Stimulated activated CD4-positive, alpha-beta T cell treated with anti-CD3 and anti-CD28 coated beads, Interleukin-1b, Interleukin-23, amount 100 ng/mL, for 48 hours (primary cell): ENCODE data around the gene KLF4.
"Not testable (repeated sequence)": the region's sequence is repeated elsewhere in the genome, so short reads cannot be mapped to it uniquely, and the experiment has no call there.

Experiments
- DNase-seq: peaks from one replicate; pipeline ENCODE4 v3.0.0-alpha.2; 2020

Gene KLF4

DNA sequence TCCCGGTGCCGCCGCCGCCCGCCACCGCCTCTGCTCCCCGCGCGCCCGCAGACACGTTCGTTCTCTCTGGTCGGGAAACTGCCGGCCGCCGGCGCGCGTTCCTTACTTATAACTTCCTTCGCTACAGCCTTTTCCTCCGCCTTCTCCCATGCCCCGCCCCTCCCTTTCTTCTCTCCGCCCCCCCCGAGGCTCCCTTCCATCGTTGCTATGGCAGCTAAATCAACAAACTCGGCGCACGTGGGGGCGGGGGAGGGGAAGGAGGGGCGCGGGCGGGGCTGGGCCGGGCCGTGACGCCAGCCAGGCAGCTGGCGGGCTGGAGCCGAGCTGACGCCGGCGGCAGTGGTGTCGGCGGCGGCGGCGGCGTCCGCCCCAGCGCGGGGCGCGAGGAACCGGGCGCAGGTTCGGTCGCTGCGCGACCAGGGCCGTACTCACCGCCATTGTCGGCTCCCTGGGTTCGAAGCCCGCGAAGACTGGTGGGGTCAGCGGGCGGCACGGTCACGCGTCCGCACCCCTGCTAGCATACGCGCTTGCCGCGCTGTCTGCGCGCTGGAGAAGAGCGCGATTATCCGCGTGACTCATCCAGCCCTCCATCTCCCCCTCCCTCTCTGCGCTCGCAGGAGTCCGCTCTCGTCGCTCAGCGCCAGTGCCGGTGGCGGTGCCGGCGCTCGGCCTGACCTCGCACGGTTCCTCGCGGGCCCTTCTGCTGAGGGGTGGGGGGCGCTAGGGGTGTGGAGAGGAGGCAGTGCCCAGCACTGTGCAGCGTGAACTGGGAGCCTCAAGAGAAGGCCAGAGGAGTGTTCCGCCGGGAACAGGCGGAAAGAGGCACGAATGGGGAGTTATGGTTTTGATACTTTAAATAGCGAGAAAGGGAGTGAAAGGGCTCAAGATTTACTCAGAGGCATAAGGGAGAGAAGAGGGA lies at the start of gene KLF4:
TSS of gene KLF4 (minus strand) at position 83 of the 919 bp plus-strand sequence. CDS start 597 bp downstream, outside the sequence.
- DNase-seq, result peak; percentile 77

DNA sequence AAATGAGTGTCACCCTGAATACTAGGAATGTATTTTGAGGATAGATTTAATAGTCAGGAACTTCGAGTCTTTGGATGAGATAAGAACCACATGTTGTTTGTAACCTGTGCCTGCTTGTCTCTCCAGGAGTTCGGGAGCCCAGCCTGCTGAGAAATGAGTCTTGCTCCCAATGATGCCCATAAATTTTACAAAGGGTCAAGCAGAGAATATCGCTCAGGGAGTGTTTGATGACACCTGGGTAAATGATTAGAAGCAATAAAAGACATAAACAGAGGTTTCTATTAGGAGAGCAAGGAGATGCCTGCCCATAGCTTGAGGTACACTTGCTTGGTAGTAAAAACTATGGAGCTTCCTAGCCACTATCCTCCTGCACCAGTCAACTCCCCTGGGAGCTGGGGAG lies 46.9 kb upstream of the KLF4 start:
- no peak for DNase-seq

DNA sequence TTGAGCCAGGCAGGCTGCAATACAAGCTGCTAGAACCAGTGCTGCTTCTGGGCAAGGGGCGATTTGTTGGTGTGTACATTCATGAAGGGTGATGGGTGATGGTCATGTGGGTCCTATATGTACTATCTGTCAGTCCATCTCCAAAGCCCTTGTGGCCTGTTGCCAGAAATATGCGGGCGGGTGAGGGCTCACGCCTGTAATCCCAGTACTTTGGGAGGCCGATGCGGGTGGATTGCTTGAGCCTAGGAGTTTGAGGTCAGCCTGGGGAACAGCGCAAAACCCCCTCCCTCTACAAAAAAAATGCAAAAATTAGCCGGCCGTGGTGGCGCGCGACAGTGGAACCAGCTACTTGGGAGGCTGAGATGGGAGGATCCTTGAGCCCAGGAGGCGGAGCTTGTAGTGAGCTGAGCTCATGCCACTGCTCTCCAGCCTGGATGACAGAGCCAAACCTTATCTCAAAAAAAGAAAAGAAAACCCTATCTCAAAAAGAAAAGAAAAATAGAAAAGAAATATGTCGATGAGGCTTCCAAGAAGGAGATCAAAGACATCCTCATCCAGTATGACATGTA lies 45.0 kb upstream of the KLF4 start:
- DNase-seq, result no peak

DNA sequence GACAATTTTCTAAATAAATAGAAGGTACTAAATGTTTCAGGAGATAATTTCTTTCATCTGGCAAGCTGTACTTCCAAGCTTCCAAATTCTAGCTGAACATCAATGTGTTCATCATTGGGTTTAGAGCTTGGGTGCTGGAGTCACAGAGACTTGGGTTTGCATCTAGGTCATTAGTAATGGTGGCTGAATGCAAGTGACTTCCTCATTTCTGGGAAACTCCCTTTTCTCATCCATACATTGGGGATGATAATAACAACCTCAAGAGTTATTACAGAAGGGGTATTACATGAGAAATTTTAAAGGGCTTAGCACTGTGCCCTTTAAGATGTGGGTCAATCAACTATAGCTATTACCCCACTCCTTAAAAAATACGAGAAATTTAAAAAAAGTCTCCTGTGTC lies 41.1 kb upstream of the KLF4 start:
- no peak for DNase-seq

DNA sequence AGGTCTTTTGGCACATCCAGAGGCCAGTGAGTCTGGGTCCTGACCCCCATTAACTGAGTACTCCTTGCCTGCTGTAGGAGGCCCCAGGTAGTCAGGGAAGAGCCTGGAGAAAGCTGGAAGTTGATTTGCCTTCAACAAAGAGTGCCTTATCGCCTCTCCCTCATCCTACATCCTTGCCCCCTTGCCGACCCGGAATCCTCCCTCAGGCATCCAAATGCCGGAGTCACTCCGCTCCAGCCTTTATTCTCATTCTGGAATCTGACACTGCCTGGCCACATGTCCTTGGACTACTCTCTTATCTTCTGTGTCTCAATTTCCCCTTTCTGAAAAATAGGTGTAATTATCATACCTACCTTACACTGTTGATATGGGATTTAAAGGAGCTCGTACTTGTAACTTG lies 39.1 kb upstream of the KLF4 start:
- DNase-seq, result no peak

DNA sequence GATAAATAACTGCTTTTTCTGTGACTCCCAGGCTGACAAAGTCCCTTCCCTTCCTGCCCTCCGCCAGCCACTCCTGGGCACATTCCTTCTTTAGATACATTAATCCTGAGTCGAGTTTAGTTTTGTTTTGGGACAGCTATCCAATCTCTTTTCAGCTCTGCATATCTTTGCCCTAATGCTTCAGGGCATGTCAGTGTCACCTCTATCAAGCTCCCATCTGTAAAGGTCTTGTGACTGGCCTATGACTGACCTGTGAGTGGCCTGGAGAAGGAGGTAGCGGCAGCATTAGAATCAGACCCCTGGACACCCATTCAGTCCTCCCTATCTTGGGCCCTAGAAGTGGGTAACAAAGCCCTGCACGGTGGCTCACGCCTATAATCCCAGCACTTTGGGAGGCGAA lies 34.0 kb upstream of the KLF4 start:
- DNase-seq, result no peak

DNA sequence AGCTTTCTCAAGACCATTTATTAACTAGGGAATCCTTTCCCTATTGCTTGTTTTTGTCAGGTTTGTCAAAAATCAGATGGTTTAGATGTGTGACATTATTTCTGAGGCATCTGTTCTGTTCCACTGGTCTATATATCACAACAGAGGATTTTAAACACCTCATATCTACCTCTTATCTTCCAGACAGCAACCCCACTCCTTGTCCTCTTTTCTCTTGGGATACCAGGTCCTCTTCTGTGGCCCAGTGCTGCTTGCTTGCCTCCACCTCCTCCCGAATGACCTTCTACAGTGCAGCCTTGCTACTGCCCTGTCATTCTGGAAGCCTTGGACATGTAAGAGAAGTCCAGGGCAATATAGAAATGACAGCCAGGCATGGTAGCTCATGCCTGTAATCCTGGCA lies 30.6 kb upstream of the KLF4 start:
- no peak for DNase-seq

DNA sequence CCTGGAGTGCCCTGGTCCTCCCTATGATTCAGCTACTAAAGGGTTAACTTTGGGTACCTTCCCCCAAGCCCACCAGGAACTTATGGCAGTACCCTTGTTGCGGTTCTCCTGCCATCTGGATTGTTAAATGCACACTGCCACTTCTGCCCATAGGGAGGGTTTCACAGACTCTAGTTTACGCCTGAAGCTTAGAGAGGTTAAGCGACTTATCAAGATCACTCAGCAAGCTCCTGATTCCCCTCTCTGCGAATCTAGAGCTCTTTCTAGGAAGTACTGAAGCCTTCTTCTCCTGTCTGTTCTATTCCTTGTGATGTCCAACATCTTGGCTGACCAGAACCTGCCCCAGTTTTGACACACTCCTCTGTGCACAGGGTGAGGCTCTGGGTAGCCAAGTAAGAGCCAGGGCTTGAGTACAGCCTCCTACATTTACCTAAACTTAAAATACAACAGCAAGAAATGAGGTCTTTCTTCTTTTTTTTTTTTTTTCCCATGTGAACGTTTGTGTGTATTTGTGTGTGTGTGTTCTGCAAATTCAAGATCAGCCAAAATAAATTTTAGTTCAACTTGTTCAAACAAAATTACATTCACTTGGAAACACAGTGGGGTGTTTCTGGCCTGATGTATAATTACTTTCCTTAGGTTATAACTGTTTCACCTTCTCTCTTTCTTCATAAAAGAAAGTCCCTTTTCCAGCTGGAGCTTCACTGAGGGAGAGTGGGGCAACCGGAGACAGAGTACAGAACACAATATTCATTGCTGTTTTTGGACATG lies 28.7 kb upstream of the KLF4 start:
- DNase-seq, result no peak

DNA sequence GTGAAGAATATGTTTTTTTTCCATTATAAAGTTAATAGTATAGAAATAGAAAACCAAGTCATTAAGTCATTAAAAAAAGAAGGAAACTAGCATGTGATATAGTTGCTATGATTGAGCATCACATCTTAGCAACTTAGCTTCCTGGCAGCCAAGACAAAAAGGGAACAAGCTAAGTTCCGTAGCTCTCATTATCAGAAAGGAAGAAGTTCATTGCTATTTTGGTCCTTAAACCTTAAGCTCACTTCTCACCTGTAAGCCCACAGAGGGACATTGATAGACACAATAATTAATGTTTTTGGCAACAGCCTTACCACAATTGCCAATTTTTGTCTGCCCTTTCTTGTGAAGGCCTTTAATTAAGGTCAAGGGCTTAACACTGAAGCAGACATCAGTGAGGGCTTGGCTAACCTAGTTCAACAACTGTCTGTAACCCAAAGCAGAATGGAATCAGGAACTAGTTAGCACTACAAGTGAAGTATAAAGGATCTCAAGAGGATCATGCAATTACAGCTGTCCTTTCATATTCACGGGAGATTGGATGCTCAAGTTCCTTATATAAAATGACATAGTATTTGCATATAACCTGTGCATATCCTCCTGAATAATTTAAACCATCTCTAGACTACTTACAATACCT lies 24.0 kb upstream of the KLF4 start:
- DNase-seq, result no peak

DNA sequence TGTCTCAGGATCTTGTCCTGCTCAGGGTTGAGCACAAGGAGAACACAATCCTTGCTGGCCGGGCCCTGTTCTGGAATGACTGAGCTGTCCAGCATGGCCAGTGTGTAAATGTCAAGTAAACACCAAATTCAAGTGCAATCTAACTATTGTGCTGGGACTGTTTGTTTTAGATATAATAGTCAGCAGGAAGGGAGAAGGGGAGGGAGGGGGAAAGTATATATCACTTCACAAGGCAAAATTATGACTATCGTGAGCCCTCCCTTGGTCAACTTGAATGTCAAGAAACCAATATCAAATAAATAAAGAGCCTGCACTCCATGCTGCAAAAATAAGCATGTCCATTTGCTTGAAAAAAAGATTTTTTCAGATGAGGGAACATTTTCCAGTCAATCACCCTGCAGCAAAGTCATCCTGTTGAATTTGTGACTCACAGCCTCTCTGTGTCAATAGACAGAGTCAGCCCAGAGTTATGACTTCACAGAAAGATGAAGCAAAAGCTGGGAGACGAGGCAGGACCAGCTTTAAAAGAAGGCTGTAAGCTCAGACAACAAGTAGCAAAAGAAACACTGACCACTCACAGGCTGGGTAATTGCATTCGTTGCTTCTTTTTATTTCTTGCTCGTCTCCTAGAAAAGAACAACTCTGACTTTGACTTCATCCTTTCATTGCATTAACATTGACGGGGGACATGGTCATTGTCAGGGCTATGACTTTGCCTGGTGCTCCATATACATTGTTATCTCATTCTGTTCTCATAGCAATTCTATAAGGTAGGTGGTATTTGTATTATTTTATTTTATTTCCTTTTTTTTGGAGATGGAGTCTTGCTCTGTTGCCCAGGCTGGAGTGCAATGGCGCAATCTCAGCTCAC lies 15.3 kb upstream of the KLF4 start:
- no peak for DNase-seq

DNA sequence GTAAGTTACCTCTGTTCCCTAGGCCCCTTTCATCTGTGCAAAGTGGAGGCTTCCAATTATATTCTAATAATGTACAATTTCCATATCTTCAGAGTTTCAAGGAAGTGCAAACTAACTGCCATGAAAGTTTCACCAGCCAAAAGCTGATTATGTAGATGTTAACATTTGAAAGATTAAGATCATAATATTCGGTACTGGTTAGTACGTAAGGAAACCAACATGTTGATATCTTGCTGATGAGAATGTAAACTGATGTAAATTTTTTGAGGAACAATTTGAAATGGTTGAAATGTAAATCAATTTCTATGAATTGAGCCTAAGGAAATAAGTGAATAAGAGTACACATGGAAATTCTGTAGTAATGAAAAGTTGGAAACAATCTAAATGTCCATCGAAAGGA lies 12.9 kb upstream of the KLF4 start:
- no peak for DNase-seq

DNA sequence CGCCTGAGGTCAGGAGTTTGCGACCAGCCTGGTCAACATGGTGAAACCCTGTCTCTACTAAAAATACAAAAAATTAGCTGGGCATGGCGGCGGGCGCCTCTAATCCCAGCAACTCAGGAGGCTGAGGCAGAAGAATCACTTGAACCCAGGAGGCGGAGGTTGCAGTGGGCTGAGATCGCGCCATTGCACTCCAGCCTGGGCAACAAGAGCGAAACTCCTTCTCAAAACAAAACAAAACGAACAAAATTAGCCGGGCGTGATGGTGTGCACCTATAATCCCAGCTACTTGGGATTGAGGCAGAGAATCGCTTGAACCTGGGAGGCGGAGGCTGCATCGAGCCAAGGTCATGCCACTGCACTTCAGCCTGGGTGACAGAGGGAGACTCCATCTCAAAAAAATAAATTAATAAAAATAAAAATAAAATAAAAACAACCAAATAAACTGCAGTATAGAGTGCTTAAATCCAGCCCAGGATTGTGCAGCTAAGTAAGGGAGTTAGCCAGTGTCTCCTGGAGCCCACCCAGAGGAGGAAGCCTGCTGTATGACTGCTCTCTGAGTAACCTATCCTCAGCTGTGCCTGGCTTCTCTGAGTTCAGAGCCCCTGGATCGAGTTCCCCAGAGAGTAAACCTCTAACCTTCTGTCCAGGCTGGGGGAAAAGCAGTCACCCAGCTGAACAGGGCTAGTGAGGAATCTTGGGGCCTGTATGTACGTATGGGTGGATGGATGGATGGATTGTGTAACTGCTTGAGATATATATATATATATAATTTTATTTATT lies 11.0 kb upstream of the KLF4 start:
- not testable (repeated sequence) for DNase-seq

DNA sequence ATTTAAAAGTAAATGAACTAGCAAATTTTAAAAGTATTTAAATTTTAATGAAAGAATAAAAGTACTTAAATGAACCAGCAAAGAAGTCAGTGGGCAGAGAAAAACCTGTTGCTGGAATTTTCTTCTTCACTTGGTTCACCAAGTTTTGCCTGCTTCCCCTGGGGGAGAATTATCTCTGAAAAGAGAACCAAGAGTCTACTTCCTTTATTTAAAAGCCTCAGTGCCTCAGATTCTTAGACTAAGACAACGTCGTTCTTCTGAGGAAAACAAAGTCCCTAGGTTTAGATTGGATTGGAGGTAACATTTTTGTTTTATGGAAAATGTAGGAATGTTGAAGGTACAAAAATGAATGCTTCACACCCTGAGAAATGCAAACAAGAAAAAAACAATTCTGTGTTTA lies 7.4 kb upstream of the KLF4 start:
- no peak for DNase-seq

DNA sequence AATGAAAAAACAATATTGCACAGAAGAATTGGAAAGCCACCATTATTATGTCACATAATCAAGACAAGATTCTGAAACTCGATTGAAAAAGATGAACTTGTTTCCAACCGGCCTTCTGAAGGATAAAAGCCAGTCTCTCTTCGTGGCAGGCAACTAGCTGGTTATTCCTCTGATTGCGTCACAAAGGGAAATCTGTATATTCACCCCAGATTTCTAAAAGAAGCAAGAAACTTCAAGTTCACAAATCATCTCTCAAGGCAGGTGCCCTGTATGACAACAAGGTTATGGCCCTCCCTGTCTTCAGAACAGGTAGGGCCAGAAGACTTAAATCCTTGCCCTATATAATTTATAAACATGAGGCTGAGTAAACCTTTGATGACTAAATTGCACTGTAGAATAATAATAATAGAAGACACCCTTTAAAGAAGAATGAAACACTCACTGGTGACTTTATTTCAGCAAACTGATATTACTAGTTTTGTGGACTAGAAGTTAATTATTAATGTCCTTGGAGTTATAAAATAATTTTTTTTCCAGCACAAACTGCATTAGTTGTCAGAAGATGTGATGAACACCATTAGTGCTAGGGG lies 2.9 kb upstream of the KLF4 start:
- no peak for DNase-seq

DNA sequence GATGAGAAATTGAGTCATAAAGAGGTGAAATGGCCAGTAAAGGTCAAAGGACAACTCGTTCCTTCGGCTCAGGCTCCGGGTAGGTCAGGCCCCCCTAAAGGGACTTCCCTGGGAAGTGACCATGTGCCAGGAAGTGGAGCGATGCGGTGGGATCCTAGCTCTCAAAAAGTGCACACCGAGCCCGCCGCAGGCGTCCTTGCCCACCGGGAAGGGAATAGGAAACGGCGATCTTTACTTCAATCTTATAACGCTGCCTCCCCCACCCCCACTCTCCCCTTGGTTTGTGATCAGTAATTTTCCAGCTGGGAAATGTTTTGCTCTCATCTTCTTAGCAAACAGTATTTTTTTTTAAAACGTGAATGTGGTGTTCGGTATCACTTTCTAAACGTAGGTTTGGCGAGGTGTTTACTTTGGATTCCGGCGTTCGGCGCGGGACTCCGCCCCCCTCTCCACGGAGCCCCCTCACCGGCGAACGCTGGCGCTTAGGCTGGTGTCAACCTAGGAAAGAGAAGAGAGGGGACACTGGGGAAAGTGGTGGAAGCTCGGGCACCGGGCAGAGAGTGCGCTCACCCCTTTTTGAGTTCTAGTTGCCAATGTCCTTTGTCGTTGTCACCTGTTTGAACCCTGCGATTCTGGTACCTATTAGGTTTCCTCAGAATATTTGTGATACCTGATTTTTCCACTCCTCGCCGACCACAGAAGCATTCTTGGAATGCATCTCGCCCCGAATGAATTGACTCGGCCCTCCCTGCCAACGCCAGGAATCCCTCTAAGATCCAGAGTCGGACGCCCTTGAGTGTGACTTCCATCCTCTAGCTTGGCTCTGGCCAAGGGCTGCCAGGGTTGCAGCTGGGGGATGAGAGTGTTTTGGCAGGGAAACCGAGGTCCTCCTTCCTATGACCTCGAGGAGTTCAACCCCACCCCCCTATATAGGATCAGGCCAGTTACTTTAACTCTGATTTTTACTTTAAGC lies 1.8 kb upstream of the KLF4 start:
- DNase-seq, result no peak

DNA sequence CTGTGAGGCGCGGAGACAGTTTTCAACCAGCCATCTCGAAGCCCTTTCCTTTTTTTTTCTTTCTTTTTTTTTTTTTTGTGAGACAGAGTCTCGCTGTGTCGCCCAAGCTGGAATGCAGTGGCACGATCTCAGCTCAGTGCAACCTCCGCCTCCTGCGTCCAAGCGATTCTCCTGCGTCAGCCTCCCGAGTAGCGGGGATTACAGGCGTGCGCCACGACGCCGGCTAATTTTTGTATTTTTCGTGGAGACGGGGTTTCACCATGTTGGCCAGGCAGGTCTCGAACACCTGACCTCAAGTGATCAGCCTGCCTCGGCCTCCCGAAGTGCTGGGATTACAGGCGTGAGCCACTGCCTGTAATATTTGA lies 1.0 kb upstream of the KLF4 start:
- DNase-seq, result not testable (repeated sequence)

DNA sequence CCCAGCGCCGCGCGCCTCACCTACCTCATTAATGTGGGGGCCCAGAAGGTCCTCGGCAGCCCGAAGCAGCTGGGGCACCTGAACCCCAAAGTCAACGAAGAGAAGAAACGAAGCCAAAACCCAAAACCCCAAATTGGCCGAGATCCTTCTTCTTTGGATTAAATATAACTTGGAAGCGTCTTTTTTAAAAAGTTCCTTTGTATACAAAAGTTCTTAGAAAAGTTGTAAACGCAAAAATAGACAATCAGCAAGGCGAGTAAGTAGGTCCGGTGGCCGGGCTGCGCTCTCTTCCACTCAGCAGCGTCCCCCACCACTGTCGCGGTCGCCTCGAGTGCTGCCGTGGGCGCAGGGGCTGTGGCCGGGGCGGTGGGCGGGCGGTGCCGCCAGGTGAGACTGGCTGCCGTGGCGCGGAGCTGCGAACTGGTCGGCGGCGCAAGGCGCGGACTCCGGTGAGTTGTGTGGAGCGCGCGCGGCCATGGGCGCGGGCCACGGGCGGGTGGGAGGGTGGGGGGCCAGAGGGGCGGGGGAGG lies 360 bp downstream of the KLF4 start:
- no peak for DNase-seq

DNA sequence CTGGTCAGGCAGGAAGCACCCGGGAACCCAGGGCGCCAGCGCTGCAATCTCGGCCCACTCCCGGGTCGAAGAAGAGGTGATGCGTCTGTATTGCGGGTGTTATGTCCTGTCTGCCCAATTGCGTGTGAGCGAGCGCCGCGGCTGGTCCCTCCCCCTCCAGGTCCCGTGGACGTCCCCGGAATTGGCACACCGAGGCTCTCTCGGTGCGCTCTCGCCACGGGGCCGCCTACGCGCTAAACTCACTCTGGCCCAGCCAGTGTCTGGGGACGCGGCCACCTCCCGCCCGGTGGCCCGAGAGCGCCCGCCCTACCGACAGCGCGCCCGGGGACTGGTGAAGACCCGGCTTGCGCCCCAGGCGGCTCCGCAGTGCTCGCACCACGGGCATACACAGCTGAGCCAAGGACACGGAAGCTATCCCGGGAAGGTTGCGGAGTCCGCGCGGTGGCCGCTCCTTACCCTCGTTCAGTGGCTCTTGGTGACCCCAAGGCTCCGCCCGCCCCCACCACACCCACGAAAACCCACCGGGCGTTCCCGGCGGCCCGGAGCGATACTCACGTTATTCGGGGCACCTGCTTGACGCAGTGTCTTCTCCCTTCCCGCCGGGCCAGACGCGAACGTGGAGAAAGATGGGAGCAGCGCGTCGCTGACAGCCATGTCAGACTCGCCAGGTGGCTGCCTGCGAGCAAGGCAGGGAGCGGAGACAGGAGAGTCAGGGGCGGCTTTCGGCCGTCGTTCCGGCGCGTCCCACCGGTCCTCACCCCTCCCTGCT lies 1.0 kb downstream of the KLF4 start:
- no peak for DNase-seq
